ENCODE results near the gene TMEM151B.
"Not testable (repeated sequence)": the region's sequence is repeated elsewhere in the genome, so short reads cannot be mapped to it uniquely, and the experiment has no call there.

TMEM151B gene

DNA sequence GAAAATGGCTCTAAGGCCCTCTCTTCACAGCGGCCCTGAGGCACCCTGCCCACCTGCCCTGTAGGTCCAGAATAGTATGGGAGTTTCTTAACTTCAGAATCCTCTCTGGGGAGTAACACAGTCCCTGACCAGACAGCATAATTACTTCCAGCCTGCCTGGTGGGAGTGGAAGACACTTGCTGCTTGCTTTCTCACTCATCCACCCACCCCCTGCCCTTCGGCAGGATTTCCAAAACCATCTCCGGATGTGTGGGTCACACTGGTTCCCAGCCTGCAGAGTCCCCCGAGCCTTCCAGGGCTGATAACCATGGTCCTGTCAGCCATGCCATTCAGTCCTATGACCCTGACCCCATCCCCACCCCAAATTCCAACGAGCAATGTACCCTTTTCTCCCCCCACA, 41.4 kb upstream of the TMEM151B start:
- no peak for ATAC-seq
- H3K27ac Mint-ChIP-seq, result no peak overlapping the region
- peaks cover 10% of the 10 kb centered on the region for H3K4me1 Mint-ChIP-seq
- H3K36me3 Mint-ChIP-seq, result peaks cover 34% of the 10 kb centered on the region
- DNase-seq (ENCODE audit: low spot score in 2 of 2), result no peak
- no peak overlapping the region for H3K4me3 Mint-ChIP-seq
- H3K9me3 Mint-ChIP-seq, result no peaks in the 10 kb centered on the region

DNA sequence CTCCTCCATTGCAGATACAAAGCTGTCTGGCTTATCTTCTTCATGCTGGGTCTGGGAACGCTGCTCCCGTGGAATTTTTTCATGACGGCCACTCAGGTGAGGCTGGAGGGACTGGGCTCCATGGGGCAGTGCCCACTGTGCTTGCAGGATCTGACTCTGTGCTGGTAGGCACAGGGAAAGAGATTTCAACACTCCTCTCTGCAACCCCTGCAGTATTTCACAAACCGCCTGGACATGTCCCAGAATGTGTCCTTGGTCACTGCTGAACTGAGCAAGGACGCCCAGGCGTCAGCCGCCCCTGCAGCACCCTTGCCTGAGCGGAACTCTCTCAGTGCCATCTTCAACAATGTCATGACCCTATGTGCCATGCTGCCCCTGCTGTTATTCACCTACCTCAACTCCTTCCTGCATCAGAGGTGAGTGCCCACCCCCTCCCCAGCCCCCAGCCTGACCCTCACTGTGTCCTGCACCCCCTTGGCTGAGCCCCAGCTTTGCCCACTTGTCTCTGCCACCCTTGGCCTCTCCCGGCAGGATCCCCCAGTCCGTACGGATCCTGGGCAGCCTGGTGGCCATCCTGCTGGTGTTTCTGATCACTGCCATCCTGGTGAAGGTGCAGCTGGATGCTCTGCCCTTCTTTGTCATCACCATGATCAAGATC, 40.7 kb upstream of the TMEM151B start:
- Mint-ChIP-seq H3K4me3 (no peak overlapping the region), H3K9me3 (no peaks in the 10 kb centered on the region), H3K4me1 (peaks cover 5% of the 10 kb centered on the region), H3K36me3 (peaks cover 37% of the 10 kb centered on the region), H3K27ac (no peak overlapping the region)
- DNase-seq (ENCODE audit: low spot score in 2 of 2), result no peak
- ATAC-seq, result no peak

DNA sequence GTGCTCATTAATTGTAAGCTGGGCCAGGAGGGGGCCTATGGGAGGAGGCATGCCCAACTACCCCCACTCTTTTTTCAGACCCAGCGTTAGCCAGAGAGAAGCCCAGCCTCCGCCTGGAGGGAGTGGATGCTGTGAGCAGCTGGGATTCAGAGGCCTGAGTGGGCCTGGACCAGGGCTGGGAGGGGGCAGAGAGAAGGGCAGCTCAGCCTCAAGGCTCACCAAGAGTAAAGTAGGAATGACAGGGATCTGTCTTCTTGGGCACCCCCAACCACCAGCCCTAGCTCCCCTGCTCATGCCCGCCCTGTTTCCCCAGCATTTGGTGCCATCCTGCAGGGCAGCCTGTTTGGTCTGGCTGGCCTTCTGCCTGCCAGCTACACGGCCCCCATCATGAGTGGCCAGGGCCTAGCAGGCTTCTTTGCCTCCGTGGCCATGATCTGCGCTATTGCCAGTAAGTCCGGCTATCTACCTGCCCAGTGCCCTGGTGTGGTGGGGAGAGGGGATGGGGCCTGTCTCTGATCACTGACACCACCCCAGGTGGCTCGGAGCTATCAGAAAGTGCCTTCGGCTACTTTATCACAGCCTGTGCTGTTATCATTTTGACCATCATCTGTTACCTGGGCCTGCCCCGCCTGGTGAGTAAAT, 40.1 kb upstream of the TMEM151B start:
- peaks cover 37% of the 10 kb centered on the region for H3K36me3 Mint-ChIP-seq
- H3K4me3 Mint-ChIP-seq, result no peak overlapping the region
- no peaks in the 10 kb centered on the region for H3K9me3 Mint-ChIP-seq
- H3K4me1 Mint-ChIP-seq, result no peaks in the 10 kb centered on the region
- no peak for DNase-seq (ENCODE audit: low spot score in 2 of 2)
- peak overlapping the region; percentile 6 for H3K27ac Mint-ChIP-seq
- no peak for ATAC-seq

DNA sequence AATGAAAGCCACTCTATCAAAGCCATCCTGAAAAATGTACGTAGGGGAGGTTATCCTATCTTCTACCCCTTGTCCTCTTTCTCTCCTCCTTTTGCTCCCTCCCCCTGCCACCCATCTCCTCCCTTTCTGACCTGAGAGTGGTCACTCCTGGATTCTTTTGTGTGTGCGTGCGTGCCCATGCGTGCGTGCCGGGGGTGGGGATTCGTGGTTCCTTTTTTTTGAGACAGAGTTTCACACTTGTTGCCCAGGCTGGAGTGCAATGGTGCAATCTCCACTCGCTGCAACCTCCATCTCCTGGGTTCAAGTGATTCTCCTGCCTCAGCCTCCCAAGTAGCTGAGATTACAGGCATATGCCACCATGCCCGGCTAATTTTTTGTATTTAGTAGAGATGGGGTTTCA, 38.8 kb upstream of the TMEM151B start:
- DNase-seq (ENCODE audit: low spot score in 2 of 2); H3K4me3 Mint-ChIP-seq; H3K9me3 Mint-ChIP-seq; H3K4me1 Mint-ChIP-seq; ATAC-seq: not testable (repeated sequence)
- H3K27ac Mint-ChIP-seq, result peak overlapping the region; percentile 6
- peaks cover 37% of the 10 kb centered on the region for H3K36me3 Mint-ChIP-seq

DNA sequence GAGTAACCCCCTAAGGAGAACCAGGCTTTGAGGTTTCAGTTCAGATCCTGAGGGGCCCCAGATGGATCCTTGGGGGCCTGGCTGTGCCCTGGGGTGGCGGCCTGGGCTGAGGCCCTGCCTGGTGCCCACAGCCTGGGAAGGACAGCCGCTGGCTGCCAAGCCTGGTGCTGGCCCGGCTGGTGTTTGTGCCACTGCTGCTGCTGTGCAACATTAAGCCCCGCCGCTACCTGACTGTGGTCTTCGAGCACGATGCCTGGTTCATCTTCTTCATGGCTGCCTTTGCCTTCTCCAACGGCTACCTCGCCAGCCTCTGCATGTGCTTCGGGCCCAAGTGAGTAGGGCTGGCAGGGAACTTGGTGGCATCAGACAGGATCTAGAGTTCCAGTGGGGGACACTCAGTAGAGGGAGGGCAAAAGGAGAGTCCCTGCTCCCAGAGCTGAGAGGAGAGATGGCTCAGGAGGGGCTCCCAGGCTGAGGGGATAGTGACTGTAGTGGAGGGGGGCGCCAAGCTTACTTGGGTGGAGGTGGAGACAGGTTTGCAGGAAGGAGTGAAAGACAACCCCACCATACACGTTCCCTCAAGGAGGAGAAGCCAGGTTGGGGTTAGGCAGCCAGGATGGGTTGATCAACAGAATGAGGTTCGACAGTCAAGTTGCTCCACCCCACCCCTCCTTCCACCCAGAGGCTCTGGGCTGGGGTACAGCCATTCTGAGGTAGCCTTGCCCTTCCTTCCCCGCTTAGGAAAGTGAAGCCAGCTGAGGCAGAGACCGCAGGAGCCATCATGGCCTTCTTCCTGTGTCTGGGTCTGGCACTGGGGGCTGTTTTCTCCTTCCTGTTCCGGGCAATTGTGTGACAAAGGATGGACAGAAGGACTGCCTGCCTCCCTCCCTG, 37.3 kb upstream of the TMEM151B start:
- DNase-seq (ENCODE audit: low spot score in 2 of 2) (no peak), ATAC-seq (no peak)
- H3K36me3 Mint-ChIP-seq, result peaks cover 50% of the 10 kb centered on the region
- no peak overlapping the region for H3K4me3 Mint-ChIP-seq
- H3K27ac Mint-ChIP-seq, result peak overlapping the region; percentile 49
- peaks cover 11% of the 10 kb centered on the region for H3K4me1 Mint-ChIP-seq
- no peaks in the 10 kb centered on the region for H3K9me3 Mint-ChIP-seq

DNA sequence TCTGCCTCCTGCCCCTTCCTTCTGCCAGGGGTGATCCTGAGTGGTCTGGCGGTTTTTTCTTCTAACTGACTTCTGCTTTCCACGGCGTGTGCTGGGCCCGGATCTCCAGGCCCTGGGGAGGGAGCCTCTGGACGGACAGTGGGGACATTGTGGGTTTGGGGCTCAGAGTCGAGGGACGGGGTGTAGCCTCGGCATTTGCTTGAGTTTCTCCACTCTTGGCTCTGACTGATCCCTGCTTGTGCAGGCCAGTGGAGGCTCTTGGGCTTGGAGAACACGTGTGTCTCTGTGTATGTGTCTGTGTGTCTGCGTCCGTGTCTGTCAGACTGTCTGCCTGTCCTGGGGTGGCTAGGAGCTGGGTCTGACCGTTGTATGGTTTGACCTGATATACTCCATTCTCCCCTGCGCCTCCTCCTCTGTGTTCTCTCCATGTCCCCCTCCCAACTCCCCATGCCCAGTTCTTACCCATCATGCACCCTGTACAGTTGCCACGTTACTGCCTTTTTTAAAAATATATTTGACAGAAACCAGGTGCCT, 36.6 kb upstream of the TMEM151B start:
- Mint-ChIP-seq H3K9me3 (no peaks in the 10 kb centered on the region), H3K4me1 (peaks cover 19% of the 10 kb centered on the region), H3K27ac (no peak overlapping the region), H3K4me3 (no peak overlapping the region), H3K36me3 (peaks cover 50% of the 10 kb centered on the region)
- ATAC-seq (no peak), DNase-seq (ENCODE audit: low spot score in 2 of 2) (no peak)

DNA sequence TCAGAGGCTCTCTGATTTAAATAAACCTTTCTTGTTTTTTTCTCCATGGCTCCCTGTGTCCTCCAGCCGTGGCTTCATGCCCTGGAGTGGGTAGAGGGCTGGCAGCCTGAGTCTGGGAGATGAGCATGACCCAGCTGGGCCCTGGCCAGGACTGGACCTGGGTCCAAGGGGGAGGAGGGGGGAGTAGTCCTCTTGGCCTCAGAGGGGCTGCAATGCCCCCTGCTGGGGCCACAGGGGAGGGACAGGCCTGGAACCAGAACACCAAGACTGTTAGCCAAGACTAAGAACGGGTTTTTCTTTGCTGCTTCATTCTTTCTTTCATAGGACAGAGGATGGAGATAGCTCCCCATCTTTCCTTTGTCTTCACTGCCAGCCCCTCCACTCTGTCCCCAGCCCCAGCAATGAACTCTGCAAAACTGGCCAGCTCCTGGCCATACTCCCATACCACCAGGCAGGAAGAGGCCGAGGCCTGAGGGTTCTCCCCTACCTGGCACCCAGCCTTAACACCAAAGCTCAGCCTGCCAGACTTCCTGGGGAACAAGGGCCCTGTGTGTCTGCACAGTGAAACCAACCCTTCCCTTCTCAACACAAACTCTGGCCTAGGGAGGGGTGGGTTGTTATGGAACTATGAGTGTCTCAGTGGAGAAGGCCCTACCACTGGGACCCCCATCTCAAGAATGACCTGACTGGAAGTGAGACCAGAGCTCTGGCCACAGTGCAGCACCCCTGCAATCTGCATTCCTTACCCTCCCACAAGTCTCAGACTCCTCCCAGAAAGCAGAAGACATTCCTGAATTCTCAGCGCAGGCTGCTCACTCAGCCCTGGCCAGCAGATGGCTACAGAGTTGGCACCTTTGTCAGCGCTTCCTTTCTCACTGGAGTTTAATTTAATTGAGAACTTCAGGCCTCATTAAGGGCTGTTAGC, 35.9 kb upstream of the TMEM151B start:
- Mint-ChIP-seq H3K36me3 (peaks cover 45% of the 10 kb centered on the region), H3K4me1 (peaks cover 25% of the 10 kb centered on the region)

DNA sequence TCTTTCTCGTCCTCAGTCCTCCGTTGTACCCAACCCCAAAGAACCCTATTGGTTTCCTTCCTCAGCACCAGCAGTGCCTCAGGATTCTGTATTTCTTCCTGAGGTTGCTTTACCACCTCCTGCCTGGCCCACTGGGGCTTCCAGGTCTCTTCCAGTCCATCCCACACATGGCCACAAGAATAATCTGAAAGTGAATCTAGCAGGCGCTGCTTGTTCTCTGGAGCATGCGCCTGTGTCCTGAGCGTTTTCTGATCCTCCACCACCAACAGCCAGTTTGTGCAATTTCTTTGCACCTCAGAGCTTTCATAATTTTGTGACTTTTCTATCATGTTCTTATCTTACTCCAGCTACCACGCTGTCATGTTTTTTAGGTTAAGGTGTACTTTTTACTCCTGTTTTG, 35.0 kb upstream of the TMEM151B start:
- Mint-ChIP-seq H3K27ac (peak overlapping the region; percentile 62), H3K36me3 (peaks cover 45% of the 10 kb centered on the region), H3K9me3 (no peaks in the 10 kb centered on the region), H3K4me3 (no peak overlapping the region), H3K4me1 (peaks cover 26% of the 10 kb centered on the region)
- ATAC-seq, result no peak
- no peak for DNase-seq (ENCODE audit: low spot score in 2 of 2)

More for the DNA sequence above, 35.9 kb upstream of the TMEM151B start:
- ATAC-seq, result no peak
- Mint-ChIP-seq H3K9me3 (no peaks in the 10 kb centered on the region), H3K4me3 (no peak overlapping the region), H3K27ac (no peak overlapping the region)
- no peak for DNase-seq (ENCODE audit: low spot score in 2 of 2)

DNA sequence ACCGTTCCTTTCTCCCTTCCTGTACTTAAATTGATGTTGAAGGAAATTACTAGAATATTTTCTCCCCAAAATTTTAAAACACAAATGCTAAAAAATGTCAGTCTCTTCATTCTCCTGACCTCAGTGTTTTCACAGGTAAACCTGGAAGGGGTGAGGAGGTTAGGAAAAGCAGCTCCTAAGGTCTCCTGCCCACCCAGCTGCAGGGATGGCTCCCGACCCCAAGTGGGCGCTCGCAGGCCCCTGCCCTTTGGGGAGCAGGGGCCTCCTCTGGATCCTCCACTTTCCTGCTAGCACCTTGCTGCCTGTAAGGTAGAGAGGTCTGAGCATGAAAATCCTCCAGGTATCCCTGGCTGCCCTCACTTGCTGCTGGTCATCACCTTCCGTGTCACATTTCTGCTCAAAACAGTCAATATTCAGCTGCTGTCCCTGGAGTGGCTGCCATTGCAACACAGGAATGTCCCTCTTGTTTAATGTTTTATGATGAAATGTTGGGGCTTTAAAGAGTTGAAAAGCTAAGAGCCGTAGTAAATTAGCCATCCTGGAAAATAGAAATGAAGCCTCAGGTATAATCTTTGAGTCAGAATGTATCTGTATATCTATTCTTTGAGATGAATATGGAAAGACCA, 34.2 kb upstream of the TMEM151B start:
- H3K4me3 Mint-ChIP-seq, result no peak overlapping the region
- ATAC-seq (no peak), DNase-seq (ENCODE audit: low spot score in 2 of 2) (no peak)
- peak overlapping the region; percentile 62 for H3K27ac Mint-ChIP-seq
- no peaks in the 10 kb centered on the region for H3K9me3 Mint-ChIP-seq
- H3K4me1 Mint-ChIP-seq, result peaks cover 26% of the 10 kb centered on the region
- H3K36me3 Mint-ChIP-seq, result peaks cover 38% of the 10 kb centered on the region

DNA sequence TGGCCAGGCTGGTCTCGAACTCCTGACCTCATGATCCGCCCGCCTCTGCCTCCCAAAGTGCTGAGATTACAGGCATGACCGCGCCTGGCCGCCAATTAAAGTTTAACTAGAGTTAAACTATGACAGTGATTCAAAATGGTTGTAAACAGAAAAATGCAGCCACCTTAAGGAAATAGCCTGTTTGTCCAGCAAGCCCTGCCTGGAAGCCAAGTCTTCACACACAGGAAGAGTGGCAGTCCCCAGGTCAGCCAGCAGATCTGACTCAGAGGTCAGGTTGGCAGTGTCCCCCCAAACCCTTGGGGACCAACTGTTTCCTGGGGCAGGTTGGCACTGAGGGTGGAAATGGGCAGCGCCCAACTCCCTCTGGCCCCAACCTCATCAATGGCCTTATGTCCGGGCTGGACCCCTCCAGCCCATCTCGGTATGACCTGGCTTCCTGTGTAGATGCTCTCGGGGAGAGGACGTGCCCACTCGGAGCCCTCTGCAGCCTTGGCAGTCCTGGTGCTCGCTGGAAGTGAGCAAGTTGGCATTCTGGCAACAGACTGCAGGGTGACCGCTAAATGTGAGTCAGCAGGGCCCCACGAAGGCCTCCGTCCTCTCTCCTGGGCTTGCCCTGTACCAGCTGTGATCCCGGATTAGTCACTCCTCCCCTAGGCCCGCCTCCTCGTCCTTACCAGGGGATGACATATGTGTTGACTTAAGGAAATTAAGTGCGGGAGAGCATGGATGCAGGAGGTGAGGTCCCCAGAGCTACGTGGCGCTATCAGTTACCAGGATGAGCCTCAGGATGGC, 33.0 kb upstream of the TMEM151B start:
- Mint-ChIP-seq H3K4me1 (peaks cover 26% of the 10 kb centered on the region), H3K36me3 (peaks cover 26% of the 10 kb centered on the region), H3K27ac (peak overlapping the region; percentile 99), H3K9me3 (no peaks in the 10 kb centered on the region), H3K4me3 (peak overlapping the region; percentile 85)
- ATAC-seq (peak; percentile 90), DNase-seq (ENCODE audit: low spot score in 2 of 2) (peak; percentile 55 to 83)

DNA sequence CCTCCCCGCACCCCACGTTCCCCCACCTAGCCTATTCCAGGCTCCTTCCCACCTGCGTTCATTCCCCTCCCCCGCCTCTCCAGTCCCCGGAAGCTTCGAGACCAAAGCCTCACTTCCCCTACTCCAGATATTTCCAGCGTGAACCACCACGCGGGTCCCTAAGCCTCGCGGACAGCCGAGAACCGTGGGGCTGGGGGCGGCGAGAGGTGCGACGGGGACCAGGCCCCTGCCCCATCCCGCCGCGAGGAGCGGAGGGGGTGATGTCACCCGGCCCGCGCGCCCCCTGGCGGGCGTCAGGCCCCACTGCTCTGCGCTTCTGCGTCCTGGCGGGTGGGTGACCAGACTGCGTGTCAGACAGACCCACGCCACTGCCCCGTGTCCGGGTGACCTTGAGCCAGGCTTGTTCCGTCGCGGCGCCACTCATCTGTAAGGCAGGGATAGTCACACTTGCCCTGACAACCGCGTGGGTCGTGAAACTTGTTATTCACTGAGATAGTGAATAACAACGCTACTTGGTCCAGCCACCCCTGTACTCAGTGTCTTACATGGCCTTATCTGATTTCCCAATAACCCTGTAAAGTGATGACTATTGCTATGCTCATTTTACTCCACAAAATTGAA, 32.3 kb upstream of the TMEM151B start:
- Mint-ChIP-seq H3K36me3 (peaks cover 23% of the 10 kb centered on the region), H3K4me3 (peak overlapping the region; percentile 85), H3K4me1 (peaks cover 26% of the 10 kb centered on the region), H3K9me3 (no peaks in the 10 kb centered on the region), H3K27ac (peak overlapping the region; percentile 99)
- DNase-seq (ENCODE audit: low spot score in 2 of 2), result peak; percentile 91 to 93
- ATAC-seq, result peak; percentile 88

DNA sequence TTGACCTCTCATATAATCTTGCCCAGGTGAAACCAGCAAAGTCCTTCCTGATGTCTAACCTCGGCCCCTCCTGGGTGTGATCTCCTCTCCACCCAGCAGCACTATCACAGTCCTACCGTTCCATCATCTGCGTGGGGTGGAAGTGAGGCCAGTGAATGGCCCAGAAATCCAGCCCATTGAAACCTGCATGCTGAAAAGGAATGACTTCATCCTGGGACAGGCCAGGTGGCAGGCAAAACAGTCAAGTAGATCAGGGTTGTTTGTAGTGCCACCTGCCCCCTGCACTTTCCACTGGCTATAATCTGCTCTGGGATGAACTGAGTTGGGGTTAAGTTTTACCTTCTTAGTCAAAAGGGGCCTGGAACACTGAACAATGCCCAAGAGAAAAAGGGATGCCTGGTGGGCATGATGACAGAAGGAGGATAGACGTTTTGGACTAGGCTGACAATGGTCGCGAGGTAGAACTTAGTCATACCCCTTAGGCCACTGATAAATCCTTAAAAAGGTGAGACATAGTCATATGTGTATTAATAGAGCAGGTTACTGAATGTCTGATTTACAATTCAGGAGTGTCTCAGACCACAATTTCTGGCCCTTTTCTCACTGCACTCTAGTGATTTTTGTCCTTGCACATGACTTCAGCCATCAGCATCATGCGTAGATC, 31.4 kb upstream of the TMEM151B start:
- H3K9me3 Mint-ChIP-seq, result no peaks in the 10 kb centered on the region
- H3K4me3 Mint-ChIP-seq, result peak overlapping the region; percentile 85

DNA sequence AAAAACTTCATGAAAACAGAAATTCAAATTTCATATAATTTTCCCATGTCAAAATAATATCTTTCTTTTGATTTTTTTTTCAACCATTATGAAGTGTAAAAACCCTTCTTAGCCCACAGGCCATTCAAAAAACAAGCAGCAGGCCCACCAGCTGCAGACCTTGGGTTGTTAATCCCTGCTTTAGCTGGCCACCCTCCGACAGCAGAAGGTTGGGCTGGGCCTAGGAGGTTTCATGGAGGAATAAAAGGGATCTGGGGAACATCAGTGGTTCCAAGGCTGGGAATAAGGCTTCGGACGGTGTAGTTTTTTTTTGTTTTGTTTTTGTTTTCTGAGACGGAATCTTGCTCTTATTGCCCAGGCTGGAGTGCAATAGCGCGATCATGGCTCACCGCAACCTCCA, 26.9 kb upstream of the TMEM151B start:
- ATAC-seq, result no peak
- no peak overlapping the region for H3K4me3 Mint-ChIP-seq

More for the DNA sequence above, 31.4 kb upstream of the TMEM151B start:
- peaks cover 17% of the 10 kb centered on the region for H3K36me3 Mint-ChIP-seq
- H3K4me1 Mint-ChIP-seq, result peaks cover 26% of the 10 kb centered on the region
- H3K27ac Mint-ChIP-seq, result peak overlapping the region; percentile 99
- no peak for DNase-seq (ENCODE audit: low spot score in 2 of 2)
- ATAC-seq, result no peak

More for the DNA sequence above, 26.9 kb upstream of the TMEM151B start:
- peaks cover 33% of the 10 kb centered on the region for H3K36me3 Mint-ChIP-seq
- no peaks in the 10 kb centered on the region for H3K9me3 Mint-ChIP-seq
- peaks cover 39% of the 10 kb centered on the region for H3K4me1 Mint-ChIP-seq
- DNase-seq (ENCODE audit: low spot score in 2 of 2), result no peak
- no peak overlapping the region for H3K27ac Mint-ChIP-seq
